H1 (cell line): ENCODE measurements around the gene HMGXB3.

ENCODE experiments used
- CBX8 ChIP-seq: fragments of 300-800, 300-1000 bp; sonication (generic); IDR thresholded peaks from 2 replicates; pipeline ENCODE4 v1.7.1; 2016; ENCODE audit warnings: low read depth, low read length, borderline replicate concordance
- CREB1 ChIP-seq: IDR thresholded peaks from 2 replicates; pipeline ENCODE4 v1.6.1; 2012; ENCODE audit warnings: inconsistent platforms
- EP300 ChIP-seq, 2 experiments: IDR thresholded peaks; 1 replicate in 1 of 2; 2 replicates in 1 of 2; pipeline ENCODE4 v1.6.1; 2011 to 2012; ENCODE audit warnings: low read depth in 2 of 2, low read length in 2 of 2, mild to moderate bottlenecking in 2 of 2, borderline replicate concordance in 1 of 2, inconsistent platforms in 1 of 2, moderate library complexity in 1 of 2
- EZH2 ChIP-seq: fragments of 200-600 bp; sonication (generic); IDR thresholded peaks from 2 replicates; pipeline ENCODE4 v1.7.1; 2012; ENCODE audit warnings: low read depth, mild to moderate bottlenecking, moderate library complexity, low read length, inconsistent platforms; ENCODE audit not compliant: severe bottlenecking
- HDAC2 ChIP-seq, 2 experiments: fragments of 300-600 bp in 1 of 2; sonication (generic) in 1 of 2; IDR thresholded peaks; 2 replicates each; pipeline ENCODE4 v1.6.1; 2011 to 2012; ENCODE audit warnings: low read depth in 2 of 2, low read length in 2 of 2, mild to moderate bottlenecking in 2 of 2, moderate library complexity in 2 of 2, borderline replicate concordance in 1 of 2, inconsistent platforms in 1 of 2
- KDM1A ChIP-seq: fragments of 200-600, 300-600 bp; sonication (generic); IDR thresholded peaks from 2 replicates; pipeline ENCODE4 v1.7.1; 2016; ENCODE audit warnings: mild to moderate bottlenecking, low read length, borderline replicate concordance
- KDM4A ChIP-seq: IDR thresholded peaks from one replicate; pipeline ENCODE4 v1.7.1; 2012; ENCODE audit warnings: low read depth, mild to moderate bottlenecking, moderate library complexity, low read length, inconsistent platforms; ENCODE audit not compliant: severe bottlenecking
- POLR2A ChIP-seq, 2 experiments: IDR thresholded peaks; 1 replicate in 1 of 2; 2 replicates in 1 of 2; pipeline ENCODE4 v1.6.1; 2011; ENCODE audit warnings: low read depth in 2 of 2, low read length in 2 of 2, mild to moderate bottlenecking in 2 of 2; ENCODE audit errors: control extremely low read depth in 1 of 2
- RAD21 ChIP-seq, 2 experiments: IDR thresholded peaks in 1 of 2; conservative IDR thresholded peaks in 1 of 2; 2 replicates each; pipeline ENCODE4 v1.6.1; 2011; ENCODE audit warnings: low read depth in 2 of 2, low read length in 2 of 2, improper control_type of control experiment in 1 of 2, inconsistent platforms in 1 of 2, mild to moderate bottlenecking in 1 of 2, moderate library complexity in 1 of 2
- RFX5 ChIP-seq: IDR thresholded peaks from 2 replicates; pipeline ENCODE4 v1.6.1; 2011; ENCODE audit warnings: low read depth, low read length, improper control_type of control experiment, borderline replicate concordance
- ZNF274 ChIP-seq: IDR thresholded peaks from 2 replicates; pipeline ENCODE4 v1.7.0; 2012; ENCODE audit warnings: low read length, borderline replicate concordance; ENCODE audit errors: extremely low read depth
- TF ChIP-seq, protein P1 (sequence below), 3 experiments: IDR thresholded peaks; 1 replicate in 2 of 3; 2 replicates in 1 of 3; pipeline versions ENCODE4 v1.5.1 to v1.6.1; 2011; ENCODE audit warnings: low read length in 3 of 3, mild to moderate bottlenecking in 3 of 3, inconsistent platforms in 2 of 3, low read depth in 1 of 3, moderate library complexity in 1 of 3; ENCODE audit not compliant: insufficient read depth in 1 of 3; ENCODE audit errors: control extremely low read depth in 1 of 3
- TF ChIP-seq, protein P2 (sequence below): IDR thresholded peaks from 2 replicates; pipeline ENCODE4 v1.6.1; 2012; ENCODE audit warnings: inconsistent platforms

DNA sequence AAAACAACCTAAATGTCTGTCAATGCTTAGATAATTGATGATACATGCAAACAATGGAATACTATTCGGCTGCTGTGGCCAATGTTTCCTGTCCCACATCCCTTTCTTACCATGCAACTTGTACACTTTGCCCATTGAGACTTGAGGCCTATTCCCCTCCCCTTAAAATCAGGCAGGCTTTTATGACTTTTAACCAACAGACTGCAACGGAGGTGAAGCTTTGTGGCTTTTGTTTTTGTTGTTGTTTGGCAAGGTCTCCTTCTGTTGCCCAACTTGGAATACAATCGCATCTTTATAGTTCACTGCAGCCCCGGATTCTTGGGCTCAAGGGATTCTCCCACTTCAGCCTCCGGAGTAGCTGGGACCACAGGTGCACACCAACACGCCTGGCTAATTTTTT is 45.7 kb upstream of the HMGXB3 start:
- TF ChIP-seq RFX5 (no peak), CREB1 (no peak), KDM4A (no peak), ZNF274 (no peak), EP300 (IDR thresholded peaks at IDR 0.05; ENCODE audit: borderline replicate concordance in 1 of 2, low read depth in 2 of 2, low read length in 2 of 2) (no peak), EZH2 (no peak), POLR2A (IDR thresholded peaks at IDR 0.05; ENCODE audit: control extremely low read depth in 1 of 2, low read depth in 2 of 2, low read length in 2 of 2) (no peak), RAD21 (IDR thresholded peaks at IDR 0.05 in 1 of 2, conservative IDR thresholded peaks at IDR 0.05 in 1 of 2; ENCODE audit: low read depth in 2 of 2, low read length in 2 of 2) (no peak), KDM1A (no peak), CBX8 (no peak), HDAC2 (IDR thresholded peaks at IDR 0.05; ENCODE audit: borderline replicate concordance in 1 of 2, low read depth in 2 of 2, low read length in 2 of 2) (no peak)
- TF ChIP-seq, protein P1, sequence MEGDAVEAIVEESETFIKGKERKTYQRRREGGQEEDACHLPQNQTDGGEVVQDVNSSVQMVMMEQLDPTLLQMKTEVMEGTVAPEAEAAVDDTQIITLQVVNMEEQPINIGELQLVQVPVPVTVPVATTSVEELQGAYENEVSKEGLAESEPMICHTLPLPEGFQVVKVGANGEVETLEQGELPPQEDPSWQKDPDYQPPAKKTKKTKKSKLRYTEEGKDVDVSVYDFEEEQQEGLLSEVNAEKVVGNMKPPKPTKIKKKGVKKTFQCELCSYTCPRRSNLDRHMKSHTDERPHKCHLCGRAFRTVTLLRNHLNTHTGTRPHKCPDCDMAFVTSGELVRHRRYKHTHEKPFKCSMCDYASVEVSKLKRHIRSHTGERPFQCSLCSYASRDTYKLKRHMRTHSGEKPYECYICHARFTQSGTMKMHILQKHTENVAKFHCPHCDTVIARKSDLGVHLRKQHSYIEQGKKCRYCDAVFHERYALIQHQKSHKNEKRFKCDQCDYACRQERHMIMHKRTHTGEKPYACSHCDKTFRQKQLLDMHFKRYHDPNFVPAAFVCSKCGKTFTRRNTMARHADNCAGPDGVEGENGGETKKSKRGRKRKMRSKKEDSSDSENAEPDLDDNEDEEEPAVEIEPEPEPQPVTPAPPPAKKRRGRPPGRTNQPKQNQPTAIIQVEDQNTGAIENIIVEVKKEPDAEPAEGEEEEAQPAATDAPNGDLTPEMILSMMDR (IDR thresholded peaks at IDR 0.05; ENCODE audit: control extremely low read depth in 1 of 3, insufficient read depth in 1 of 3, low read depth in 1 of 3, low read length in 3 of 3): no peak
- TF ChIP-seq, protein P2, sequence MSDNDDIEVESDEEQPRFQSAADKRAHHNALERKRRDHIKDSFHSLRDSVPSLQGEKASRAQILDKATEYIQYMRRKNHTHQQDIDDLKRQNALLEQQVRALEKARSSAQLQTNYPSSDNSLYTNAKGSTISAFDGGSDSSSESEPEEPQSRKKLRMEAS: no peak
